Left renal pelvis (tissue), 4 donors: ENCODE measurements around the gene OSBPL10. TPM values are rescaled to one million over a fixed set of nuclear protein-coding genes. Genes with fewer than 3 reads are reported as not detected.

Source experiments
- DNase-seq, 4 donors: peaks; one replicate each; pipeline ENCODE4 v3.0.0-alpha.2; 2013; ENCODE audit warnings: low read depth in 4 of 4, low spot score in 3 of 4
- polyA plus RNA-seq, 4 donors: library from polyadenylated mRNA; unstranded; fragments of 120-200 nt; gene quantifications; one replicate each; pipeline ENCODE4 v1.2.1, GENCODE V29; 2013; ENCODE audit not compliant: insufficient read length in 4 of 4

The OSBPL10 gene
- polyA plus RNA-seq, 4 donors = 14.3 to 21.3 (median 19.1) TPM

- DNase-seq = no peak
Observed at GRCh38 chr3:31828007-31828406, 153.1 kb downstream of the OSBPL10 start.

- DNase-seq = no peak
Observed at GRCh38 chr3:31823184-31823583, 157.9 kb downstream of the OSBPL10 start.

GRCh38 chr3:31821118-31821517 is 159.9 kb downstream of the OSBPL10 start:
- no peak for DNase-seq

GRCh38 chr3:31819441-31819840 is 161.6 kb downstream of the OSBPL10 start:
- DNase-seq = no peak

- no peak for DNase-seq
Observed at GRCh38 chr3:31817411-31817966, 163.6 kb downstream of the OSBPL10 start.

GRCh38 chr3:31815631-31816440 is 165.2 kb downstream of the OSBPL10 start:
- DNase-seq = no peak

- no peak for DNase-seq
Observed at GRCh38 chr3:31815006-31815405, 166.1 kb downstream of the OSBPL10 start.

GRCh38 chr3:31813686-31814085 is 167.4 kb downstream of the OSBPL10 start:
- DNase-seq = no peak

GRCh38 chr3:31813197-31813596 is 167.9 kb downstream of the OSBPL10 start:
- DNase-seq = no peak

- no peak for DNase-seq
Observed at GRCh38 chr3:31810991-31811433, 170.1 kb downstream of the OSBPL10 start.

GRCh38 chr3:31808143-31808720 is 172.8 kb downstream of the OSBPL10 start:
- DNase-seq = no peak

- no peak for DNase-seq
Observed at GRCh38 chr3:31804251-31805051, 176.6 kb downstream of the OSBPL10 start.

GRCh38 chr3:31802981-31803740 is 177.9 kb downstream of the OSBPL10 start:
- no peak for DNase-seq

- no peak for DNase-seq
Observed at GRCh38 chr3:31800436-31800835, 180.6 kb downstream of the OSBPL10 start.

- DNase-seq = no peak
Observed at GRCh38 chr3:31798840-31799239, 182.2 kb downstream of the OSBPL10 start.

GRCh38 chr3:31793821-31794220 is 187.2 kb downstream of the OSBPL10 start:
- no peak for DNase-seq

- no peak for DNase-seq
Observed at GRCh38 chr3:31791090-31791430, 190.0 kb downstream of the OSBPL10 start.

- DNase-seq = no peak
Observed at GRCh38 chr3:31790193-31791089, 190.6 kb downstream of the OSBPL10 start.

- DNase-seq = no peak
Observed at GRCh38 chr3:31789429-31789828, 191.6 kb downstream of the OSBPL10 start.
